H1 (cell line): ENCODE measurements around the gene CACNB2. TPM values are rescaled to one million over a fixed set of nuclear protein-coding genes. Genes with fewer than 3 reads are reported as not detected.

ENCODE experiments used
- GABPA ChIP-seq: IDR thresholded peaks from 2 replicates; pipeline ENCODE4 v1.6.1; 2011; ENCODE audit warnings: mild to moderate bottlenecking, low read length, moderate library complexity, borderline replicate concordance; ENCODE audit not compliant: insufficient read depth
- POLR2AphosphoS5 ChIP-seq: IDR thresholded peaks from 2 replicates; pipeline ENCODE4 v1.6.1; 2011; ENCODE audit warnings: low read depth, low read length
- POU5F1 ChIP-seq: IDR thresholded peaks from 2 replicates; pipeline ENCODE4 v1.6.1; 2011; ENCODE audit warnings: low read depth, mild to moderate bottlenecking, low read length, moderate library complexity
- SIRT6 ChIP-seq: IDR thresholded peaks from one replicate; pipeline ENCODE4 v1.7.1; 2012; ENCODE audit warnings: low read length, inconsistent platforms
- TBP ChIP-seq: IDR thresholded peaks from 2 replicates; pipeline ENCODE4 v1.6.1; 2011; ENCODE audit warnings: low read depth, low read length, improper control_type of control experiment
- polyA plus RNA-seq, 7 experiments: library from polyadenylated mRNA; depleted of rRNA in 3 of 7; stranded (reverse) in 5 of 7; unstranded in 2 of 7; fragments of >200 nt in 5 of 7; fragments of 200-250 nt in 2 of 7; gene quantifications; 1 replicate in 5 of 7; 2 replicates in 1 of 7; 4 replicates in 1 of 7; pipeline versions ENCODE4 v1.2.1 to v1.2.3, GENCODE V29; 2011 to 2013; ENCODE audit warnings: missing spikeins in 2 of 7, mixed read lengths in 2 of 7
- total RNA-seq: library from RNA; stranded (reverse); fragmentation: NEBNext Ultra II Directional; extraction: Animal tissue kit (Norgen Biotek cat#: 25700); gene quantifications from 2 replicates; pipeline ENCODE4 v1.2.1, GENCODE V29; 2021
- TF ChIP-seq, protein P1 (sequence below): fragments of 300-600 bp; sonication (generic); IDR thresholded peaks from 2 replicates; pipeline ENCODE4 v1.7.1; 2012; ENCODE audit warnings: low read length, moderate library complexity, mild to moderate bottlenecking, inconsistent platforms; ENCODE audit not compliant: insufficient replicate concordance
- TF ChIP-seq, protein P2 (sequence below): IDR thresholded peaks from 2 replicates; pipeline ENCODE4 v1.6.1; 2012; ENCODE audit warnings: low read length, inconsistent platforms

Gene CACNB2
- total and polyA plus RNA-seq, 2 of the 8 experiments (the other 6 are each of a cell fraction or from before 2014, with no cell fraction given), result 2.4 to 3.2 TPM

- TF ChIP-seq, protein P1, sequence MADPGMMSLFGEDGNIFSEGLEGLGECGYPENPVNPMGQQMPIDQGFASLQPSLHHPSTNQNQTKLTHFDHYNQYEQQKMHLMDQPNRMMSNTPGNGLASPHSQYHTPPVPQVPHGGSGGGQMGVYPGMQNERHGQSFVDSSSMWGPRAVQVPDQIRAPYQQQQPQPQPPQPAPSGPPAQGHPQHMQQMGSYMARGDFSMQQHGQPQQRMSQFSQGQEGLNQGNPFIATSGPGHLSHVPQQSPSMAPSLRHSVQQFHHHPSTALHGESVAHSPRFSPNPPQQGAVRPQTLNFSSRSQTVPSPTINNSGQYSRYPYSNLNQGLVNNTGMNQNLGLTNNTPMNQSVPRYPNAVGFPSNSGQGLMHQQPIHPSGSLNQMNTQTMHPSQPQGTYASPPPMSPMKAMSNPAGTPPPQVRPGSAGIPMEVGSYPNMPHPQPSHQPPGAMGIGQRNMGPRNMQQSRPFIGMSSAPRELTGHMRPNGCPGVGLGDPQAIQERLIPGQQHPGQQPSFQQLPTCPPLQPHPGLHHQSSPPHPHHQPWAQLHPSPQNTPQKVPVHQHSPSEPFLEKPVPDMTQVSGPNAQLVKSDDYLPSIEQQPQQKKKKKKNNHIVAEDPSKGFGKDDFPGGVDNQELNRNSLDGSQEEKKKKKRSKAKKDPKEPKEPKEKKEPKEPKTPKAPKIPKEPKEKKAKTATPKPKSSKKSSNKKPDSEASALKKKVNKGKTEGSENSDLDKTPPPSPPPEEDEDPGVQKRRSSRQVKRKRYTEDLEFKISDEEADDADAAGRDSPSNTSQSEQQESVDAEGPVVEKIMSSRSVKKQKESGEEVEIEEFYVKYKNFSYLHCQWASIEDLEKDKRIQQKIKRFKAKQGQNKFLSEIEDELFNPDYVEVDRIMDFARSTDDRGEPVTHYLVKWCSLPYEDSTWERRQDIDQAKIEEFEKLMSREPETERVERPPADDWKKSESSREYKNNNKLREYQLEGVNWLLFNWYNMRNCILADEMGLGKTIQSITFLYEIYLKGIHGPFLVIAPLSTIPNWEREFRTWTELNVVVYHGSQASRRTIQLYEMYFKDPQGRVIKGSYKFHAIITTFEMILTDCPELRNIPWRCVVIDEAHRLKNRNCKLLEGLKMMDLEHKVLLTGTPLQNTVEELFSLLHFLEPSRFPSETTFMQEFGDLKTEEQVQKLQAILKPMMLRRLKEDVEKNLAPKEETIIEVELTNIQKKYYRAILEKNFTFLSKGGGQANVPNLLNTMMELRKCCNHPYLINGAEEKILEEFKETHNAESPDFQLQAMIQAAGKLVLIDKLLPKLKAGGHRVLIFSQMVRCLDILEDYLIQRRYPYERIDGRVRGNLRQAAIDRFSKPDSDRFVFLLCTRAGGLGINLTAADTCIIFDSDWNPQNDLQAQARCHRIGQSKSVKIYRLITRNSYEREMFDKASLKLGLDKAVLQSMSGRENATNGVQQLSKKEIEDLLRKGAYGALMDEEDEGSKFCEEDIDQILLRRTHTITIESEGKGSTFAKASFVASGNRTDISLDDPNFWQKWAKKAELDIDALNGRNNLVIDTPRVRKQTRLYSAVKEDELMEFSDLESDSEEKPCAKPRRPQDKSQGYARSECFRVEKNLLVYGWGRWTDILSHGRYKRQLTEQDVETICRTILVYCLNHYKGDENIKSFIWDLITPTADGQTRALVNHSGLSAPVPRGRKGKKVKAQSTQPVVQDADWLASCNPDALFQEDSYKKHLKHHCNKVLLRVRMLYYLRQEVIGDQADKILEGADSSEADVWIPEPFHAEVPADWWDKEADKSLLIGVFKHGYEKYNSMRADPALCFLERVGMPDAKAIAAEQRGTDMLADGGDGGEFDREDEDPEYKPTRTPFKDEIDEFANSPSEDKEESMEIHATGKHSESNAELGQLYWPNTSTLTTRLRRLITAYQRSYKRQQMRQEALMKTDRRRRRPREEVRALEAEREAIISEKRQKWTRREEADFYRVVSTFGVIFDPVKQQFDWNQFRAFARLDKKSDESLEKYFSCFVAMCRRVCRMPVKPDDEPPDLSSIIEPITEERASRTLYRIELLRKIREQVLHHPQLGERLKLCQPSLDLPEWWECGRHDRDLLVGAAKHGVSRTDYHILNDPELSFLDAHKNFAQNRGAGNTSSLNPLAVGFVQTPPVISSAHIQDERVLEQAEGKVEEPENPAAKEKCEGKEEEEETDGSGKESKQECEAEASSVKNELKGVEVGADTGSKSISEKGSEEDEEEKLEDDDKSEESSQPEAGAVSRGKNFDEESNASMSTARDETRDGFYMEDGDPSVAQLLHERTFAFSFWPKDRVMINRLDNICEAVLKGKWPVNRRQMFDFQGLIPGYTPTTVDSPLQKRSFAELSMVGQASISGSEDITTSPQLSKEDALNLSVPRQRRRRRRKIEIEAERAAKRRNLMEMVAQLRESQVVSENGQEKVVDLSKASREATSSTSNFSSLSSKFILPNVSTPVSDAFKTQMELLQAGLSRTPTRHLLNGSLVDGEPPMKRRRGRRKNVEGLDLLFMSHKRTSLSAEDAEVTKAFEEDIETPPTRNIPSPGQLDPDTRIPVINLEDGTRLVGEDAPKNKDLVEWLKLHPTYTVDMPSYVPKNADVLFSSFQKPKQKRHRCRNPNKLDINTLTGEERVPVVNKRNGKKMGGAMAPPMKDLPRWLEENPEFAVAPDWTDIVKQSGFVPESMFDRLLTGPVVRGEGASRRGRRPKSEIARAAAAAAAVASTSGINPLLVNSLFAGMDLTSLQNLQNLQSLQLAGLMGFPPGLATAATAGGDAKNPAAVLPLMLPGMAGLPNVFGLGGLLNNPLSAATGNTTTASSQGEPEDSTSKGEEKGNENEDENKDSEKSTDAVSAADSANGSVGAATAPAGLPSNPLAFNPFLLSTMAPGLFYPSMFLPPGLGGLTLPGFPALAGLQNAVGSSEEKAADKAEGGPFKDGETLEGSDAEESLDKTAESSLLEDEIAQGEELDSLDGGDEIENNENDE, result no peak
- TF ChIP-seq POLR2AphosphoS5 (no peak), GABPA (no peak), TBP (no peak), SIRT6 (no peak), POU5F1 (no peak)
- TF ChIP-seq, protein P2, sequence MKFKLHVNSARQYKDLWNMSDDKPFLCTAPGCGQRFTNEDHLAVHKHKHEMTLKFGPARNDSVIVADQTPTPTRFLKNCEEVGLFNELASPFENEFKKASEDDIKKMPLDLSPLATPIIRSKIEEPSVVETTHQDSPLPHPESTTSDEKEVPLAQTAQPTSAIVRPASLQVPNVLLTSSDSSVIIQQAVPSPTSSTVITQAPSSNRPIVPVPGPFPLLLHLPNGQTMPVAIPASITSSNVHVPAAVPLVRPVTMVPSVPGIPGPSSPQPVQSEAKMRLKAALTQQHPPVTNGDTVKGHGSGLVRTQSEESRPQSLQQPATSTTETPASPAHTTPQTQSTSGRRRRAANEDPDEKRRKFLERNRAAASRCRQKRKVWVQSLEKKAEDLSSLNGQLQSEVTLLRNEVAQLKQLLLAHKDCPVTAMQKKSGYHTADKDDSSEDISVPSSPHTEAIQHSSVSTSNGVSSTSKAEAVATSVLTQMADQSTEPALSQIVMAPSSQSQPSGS, result no peak
Observed at GRCh38 chr10:18273039-18273438, 132.8 kb downstream of the CACNB2 start (continued).
